Brain microvascular endothelial cell (primary cell): Measurements from ENCODE around the gene LMF2.

ENCODE experiments used
- DNase-seq: peaks from one replicate; pipeline ENCODE4 v3.0.0-alpha.2; 2020
- H3K27ac ChIP-seq: fragments of 250-450 bp; sonication (Bioruptor Pico); 2 replicates; pipeline ENCODE4 v1.5.1; 2020; ENCODE audit warnings: mild to moderate bottlenecking, moderate library complexity
- H3K27me3 ChIP-seq: fragments of 250-450 bp; sonication (Bioruptor Pico); replicated peaks from 2 replicates; pipeline ENCODE4 v1.5.1; 2020; ENCODE audit warnings: mild to moderate bottlenecking
- H3K36me3 ChIP-seq: fragments of 250-450 bp; sonication (Bioruptor Pico); replicated peaks from 2 replicates; pipeline ENCODE4 v1.5.1; 2020; ENCODE audit warnings: mild to moderate bottlenecking
- H3K4me3 ChIP-seq: 2 replicates; pipeline ENCODE4 v1.5.1; 2011; ENCODE audit warnings: low read depth, mild to moderate bottlenecking, control low read depth, low read length, moderate library complexity
- CTCF ChIP-seq: IDR thresholded peaks from 2 replicates; pipeline ENCODE4 v1.5.1; 2011; ENCODE audit warnings: low read depth, mild to moderate bottlenecking, moderate library complexity, low read length, control low read depth, inconsistent platforms; ENCODE audit errors: missing control alignments
- in situ Hi-C: cut with HindIII; loops from 2 replicates; pipeline ENCODE4 v1.10.0; 2017; ENCODE audit warnings: low sequenced_read_pairs, low pct_ligation_motif_present

The LMF2 gene

GRCh38 chr22:50525858-50526107 lies 18.3 kb upstream of the LMF2 start:
- Histone ChIP-seq H3K36me3 (peaks cover 15% of the 10 kb centered on the region), H3K27me3 (no peaks in the 10 kb centered on the region), H3K27ac (peak overlapping the region; percentile 89), H3K4me3 (peak overlapping the region; percentile 70)
- no peak for DNase-seq
- in situ Hi-C loops: no loop called here
- TF ChIP-seq CTCF: no peak

GRCh38 chr22:50525104-50525857 lies 17.8 kb upstream of the LMF2 start, which contains the start of gene SCO2:
Gene SCO2, minus strand, starts transcription at chr22:50525598. Its CDS starts 1,187 bp downstream, at chr22:50524411.
- peak within 1 kb of the TSS; percentile 89 for H3K27ac ChIP-seq
- H3K27me3 ChIP-seq: no peaks in the 10 kb centered on the region
- peak; percentile 48 for TF ChIP-seq CTCF
- peak within 1 kb of the TSS; percentile 70 for H3K4me3 ChIP-seq
- in situ Hi-C loops: no loop called here
- peak; percentile 95 for DNase-seq
- H3K36me3 ChIP-seq: peaks cover 15% of the 10 kb centered on the region

- TF ChIP-seq CTCF: no peak
- DNase-seq: no peak
- Histone ChIP-seq H3K36me3 (peaks cover 15% of the 10 kb centered on the region), H3K27me3 (no peaks in the 10 kb centered on the region), H3K27ac (peak overlapping the region; percentile 89), H3K4me3 (peak overlapping the region; percentile 70)
- in situ Hi-C loops: no loop called here
These were observed 17.2 kb upstream of the LMF2 start for GRCh38 chr22:50524676-50525103.

GRCh38 chr22:50523806-50524675 lies 16.5 kb upstream of the LMF2 start:
- H3K4me3 ChIP-seq: peak overlapping the region; percentile 70
- in situ Hi-C loops: no loop called here
- no peak for TF ChIP-seq CTCF
- H3K27ac ChIP-seq: no peak overlapping the region
- H3K36me3 ChIP-seq: peaks cover 21% of the 10 kb centered on the region
- no peak for DNase-seq
- H3K27me3 ChIP-seq: no peaks in the 10 kb centered on the region

GRCh38 chr22:50523458-50523805 lies 15.9 kb upstream of the LMF2 start:
- Histone ChIP-seq H3K27ac (no peak overlapping the region), H3K36me3 (peaks cover 21% of the 10 kb centered on the region), H3K27me3 (no peaks in the 10 kb centered on the region), H3K4me3 (no peak overlapping the region)
- no peak for TF ChIP-seq CTCF
- no peak for DNase-seq
- in situ Hi-C loops: no loop called here
